Epithelial cell of proximal tubule (primary cell): ENCODE results near the gene SH3GL2. TPM values are rescaled to one million over a fixed set of nuclear protein-coding genes. Genes with fewer than 3 reads are reported as not detected.

Experiments used
- DNase-seq: peaks from one replicate; pipeline ENCODE4 v3.0.0-alpha.2; 2011; ENCODE audit warnings: low read depth
- H3K4me3 ChIP-seq: 2 replicates; pipeline ENCODE4 v1.5.1; 2011; ENCODE audit warnings: low read depth, mild to moderate bottlenecking, low read length
- total RNA-seq: library from RNA; depleted of rRNA; stranded (reverse); fragments of >200 nt; gene quantifications from 2 replicates; pipeline ENCODE4 v1.2.3, GENCODE V29; 2015
- TF ChIP-seq, protein P1 (sequence below): conservative IDR thresholded peaks from 2 replicates; pipeline ENCODE4 v1.5.1; 2012; ENCODE audit warnings: low read depth, mild to moderate bottlenecking, low read length

SH3GL2 gene
- total RNA-seq, 1 donor from 2014 or later = 3.4 TPM

DNA sequence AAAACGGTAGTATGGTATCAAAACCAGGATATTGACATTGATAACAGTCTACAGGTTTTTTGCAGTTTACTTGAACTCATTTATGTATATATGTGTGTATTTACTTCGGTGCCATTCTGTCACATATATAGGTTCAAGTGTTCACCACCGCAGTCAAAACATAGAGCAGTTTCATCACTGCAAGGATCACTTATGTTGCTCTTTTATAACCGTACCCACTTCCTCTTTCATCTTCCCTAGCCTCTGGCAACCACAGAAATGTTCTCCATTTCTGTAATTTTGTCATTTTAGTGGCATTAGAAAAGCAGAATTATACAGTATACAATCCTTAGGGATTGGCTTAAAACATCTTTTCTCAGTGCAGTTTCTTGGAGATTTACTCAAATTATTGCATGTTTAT lies 90.3 kb downstream of the SH3GL2 start:
- no peak overlapping the region for H3K4me3 ChIP-seq
- TF ChIP-seq, protein P1, sequence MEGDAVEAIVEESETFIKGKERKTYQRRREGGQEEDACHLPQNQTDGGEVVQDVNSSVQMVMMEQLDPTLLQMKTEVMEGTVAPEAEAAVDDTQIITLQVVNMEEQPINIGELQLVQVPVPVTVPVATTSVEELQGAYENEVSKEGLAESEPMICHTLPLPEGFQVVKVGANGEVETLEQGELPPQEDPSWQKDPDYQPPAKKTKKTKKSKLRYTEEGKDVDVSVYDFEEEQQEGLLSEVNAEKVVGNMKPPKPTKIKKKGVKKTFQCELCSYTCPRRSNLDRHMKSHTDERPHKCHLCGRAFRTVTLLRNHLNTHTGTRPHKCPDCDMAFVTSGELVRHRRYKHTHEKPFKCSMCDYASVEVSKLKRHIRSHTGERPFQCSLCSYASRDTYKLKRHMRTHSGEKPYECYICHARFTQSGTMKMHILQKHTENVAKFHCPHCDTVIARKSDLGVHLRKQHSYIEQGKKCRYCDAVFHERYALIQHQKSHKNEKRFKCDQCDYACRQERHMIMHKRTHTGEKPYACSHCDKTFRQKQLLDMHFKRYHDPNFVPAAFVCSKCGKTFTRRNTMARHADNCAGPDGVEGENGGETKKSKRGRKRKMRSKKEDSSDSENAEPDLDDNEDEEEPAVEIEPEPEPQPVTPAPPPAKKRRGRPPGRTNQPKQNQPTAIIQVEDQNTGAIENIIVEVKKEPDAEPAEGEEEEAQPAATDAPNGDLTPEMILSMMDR = no peak
- DNase-seq = no peak

DNA sequence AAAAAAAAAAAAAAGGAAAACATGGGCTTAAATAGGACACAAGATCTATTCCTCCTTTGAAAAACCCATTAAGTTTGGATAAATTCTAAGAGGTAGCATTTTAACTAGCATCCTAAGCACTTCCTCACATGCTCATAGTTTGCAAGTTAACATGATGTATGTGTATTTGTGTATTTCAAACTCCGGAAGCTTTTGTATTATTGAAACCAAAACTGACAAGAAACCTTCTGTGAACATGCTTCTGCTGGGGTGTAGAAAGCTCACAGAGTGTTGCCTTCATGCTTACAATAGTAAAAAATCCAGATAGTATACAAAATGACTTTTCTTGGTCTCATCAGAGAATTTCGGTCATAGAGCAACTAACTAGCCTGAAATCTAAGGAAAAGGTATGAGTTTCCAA lies 103.8 kb downstream of the SH3GL2 start:
- DNase-seq = no peak
- no peak overlapping the region for H3K4me3 ChIP-seq
- TF ChIP-seq, protein P1 = no peak

DNA sequence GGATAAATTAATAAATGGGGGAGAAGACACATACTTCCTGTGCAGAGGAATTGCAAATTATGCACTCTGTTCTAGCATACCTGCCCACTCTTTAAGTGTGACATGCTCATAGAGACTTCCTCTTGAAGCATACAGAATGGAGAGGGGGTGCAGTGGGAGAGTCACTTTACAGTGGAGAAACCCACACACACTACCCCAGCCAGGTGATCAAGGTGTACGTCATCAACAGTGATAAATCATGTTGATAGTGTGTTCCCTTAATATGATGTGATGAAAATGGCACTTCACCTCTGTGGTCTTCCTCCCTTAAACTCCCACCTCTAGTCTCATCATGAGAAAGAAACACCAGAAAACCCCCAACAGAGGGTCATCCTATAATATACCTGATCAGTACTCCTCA lies 110.0 kb downstream of the SH3GL2 start:
- TF ChIP-seq, protein P1 = no peak

DNA sequence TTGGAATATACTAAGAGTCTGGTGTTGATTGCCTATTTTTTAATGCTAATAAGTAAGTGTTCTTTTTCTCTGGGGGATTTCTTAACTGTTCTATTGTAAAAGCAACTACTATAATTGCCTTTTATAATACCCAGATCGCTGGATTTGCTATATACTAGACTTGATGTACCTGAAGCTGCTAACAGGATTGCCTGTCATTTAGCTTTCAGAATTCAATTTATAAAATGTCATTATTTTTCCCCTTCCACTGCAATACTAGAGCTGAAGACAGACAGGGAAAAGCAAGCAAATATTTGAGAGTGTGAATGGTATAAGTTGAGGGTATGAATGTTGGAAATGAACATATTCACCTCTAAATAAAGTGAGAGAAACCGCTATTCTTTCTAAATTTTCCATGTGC lies 115.5 kb downstream of the SH3GL2 start:
- TF ChIP-seq, protein P1 = no peak
- DNase-seq = no peak
- H3K4me3 ChIP-seq = no peak overlapping the region

More for the DNA sequence above, 110.0 kb downstream of the SH3GL2 start:
- H3K4me3 ChIP-seq = no peak overlapping the region
- no peak for DNase-seq

DNA sequence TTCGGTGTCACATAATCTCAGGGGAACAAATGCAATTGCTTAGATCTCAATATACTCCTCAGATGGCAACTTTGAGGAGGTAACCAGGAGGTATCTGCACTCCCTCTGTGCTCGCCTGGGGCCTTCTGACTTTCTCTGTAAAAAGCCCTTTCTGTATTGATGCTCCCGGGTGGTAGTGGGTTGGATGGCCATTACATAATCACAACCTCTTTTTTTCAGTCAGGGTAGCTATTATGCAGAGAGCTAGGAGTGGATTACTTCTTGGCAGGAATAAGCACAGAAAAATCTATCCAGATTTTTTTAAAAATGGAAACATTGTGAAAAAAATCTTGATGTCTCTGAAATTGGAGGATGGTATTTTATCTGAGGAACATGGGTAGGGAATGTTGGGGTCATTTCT lies 116.6 kb downstream of the SH3GL2 start:
- TF ChIP-seq, protein P1 = no peak
- DNase-seq = no peak
- H3K4me3 ChIP-seq = no peak overlapping the region

DNA sequence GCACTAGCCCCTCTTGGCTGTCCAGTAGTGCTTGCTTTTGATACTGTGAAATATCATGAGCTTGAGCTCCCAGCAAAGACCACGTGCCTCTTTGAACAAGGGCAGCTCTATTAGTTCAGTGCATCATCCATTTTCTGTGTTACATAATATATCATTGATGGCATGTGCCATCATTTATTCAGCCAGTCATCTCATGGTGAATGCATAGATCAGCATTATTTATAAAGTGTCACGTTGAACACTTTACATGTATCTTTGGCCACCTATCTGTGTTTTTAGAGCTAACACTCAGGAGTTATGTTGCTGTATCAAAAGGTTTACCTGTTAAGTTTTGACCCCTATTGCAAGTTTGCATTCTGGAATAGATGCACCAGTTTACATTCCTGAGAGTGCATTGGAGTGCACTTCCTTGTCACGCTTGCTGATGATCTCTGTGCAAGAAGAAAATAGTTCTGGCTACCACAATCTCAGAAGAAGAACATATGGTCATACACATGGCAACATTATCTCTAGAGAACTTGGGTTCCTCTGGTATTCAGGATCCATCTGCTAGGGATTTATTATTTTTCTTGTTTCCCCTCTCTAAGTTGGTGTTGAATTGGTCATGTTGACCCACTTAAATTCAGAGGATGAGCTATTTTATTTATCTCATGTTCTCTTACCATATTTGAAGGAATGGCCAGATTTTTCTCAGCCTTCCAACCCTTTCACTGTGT lies 120.9 kb downstream of the SH3GL2 start:
- H3K4me3 ChIP-seq = no peak overlapping the region
- TF ChIP-seq, protein P1 = no peak
- no peak for DNase-seq

DNA sequence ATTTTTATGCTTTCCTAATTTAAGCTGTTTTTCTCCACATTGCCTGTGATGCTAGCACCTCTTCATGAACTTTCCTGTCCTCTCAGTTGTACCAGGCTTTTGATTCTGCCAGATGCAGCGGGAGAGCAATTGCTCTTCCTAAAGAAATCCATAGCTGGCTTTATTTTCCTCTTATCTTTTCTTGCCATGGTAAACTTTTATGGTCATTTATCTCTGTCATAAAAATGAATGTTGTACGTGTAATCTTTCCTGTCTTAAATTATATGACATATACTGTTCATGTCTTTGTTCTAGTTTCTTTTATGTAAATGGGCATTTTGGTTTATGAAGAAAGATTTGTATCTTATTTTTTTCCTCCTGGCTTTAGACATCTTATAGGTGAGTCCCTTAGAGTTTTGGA lies 127.5 kb downstream of the SH3GL2 start:
- no peak for DNase-seq
- TF ChIP-seq, protein P1 = no peak
- H3K4me3 ChIP-seq = no peak overlapping the region
